Measurements from ENCODE around the gene TTN. TPM values are rescaled to one million over a fixed set of nuclear protein-coding genes. Genes with fewer than 3 reads are reported as not detected.

Gene TTN
- polyA plus RNA-seq, 3 donors: under 0.01 to 0.12 (median 0.08) TPM

GRCh38 chr2:178528647-178529046 is 278.6 kb downstream of the TTN start:
- H3K4me1 Mint-ChIP-seq: peaks cover 67% of the 10 kb centered on the region
- peak overlapping the region in 1 of 2 donors; percentile 88 for H3K27ac ChIP-seq (ENCODE audit: low read depth in 1 of 2, low read length in 2 of 2)

DNA sequence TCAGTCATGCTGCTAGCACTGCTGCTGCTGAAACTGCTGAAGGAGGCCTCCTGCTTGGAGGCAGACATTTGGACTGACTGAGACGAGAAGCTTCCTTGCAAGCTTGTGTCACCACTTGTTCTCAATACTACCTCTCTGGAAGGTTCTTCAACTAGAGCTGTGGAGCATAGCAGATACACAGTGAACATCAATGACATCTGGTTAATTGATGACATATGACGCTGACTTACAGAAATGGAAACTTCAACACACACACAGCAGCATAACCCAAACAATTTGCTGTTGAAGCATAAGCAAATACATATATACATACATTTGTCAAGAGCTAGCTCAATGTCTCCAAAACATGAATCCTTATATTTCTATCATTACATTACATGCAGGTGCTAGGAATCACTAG is 279.6 kb downstream of the TTN start:
- H3K9ac ChIP-seq (ENCODE audit: insufficient read depth, low read length, poor library complexity, severe bottlenecking): no peak overlapping the region
- H2AFZ ChIP-seq (ENCODE audit: insufficient read depth, low read depth, low read length, poor library complexity, severe bottlenecking): no peak overlapping the region
- Mint-ChIP-seq H3K9me3 (peaks cover 0 to 6% (median 3%) of the 10 kb centered on the region in 7 donors), H3K27ac (peak overlapping the region in 3 of 7 donors; percentile 30 to 59 (median 40)), H3K4me1 (peaks cover 71% of the 10 kb centered on the region), H3K36me3 (peaks cover 13 to 14% of the 10 kb centered on the region in 2 donors), H3K4me3 (no peak overlapping the region), H3K27me3 (ENCODE audit: low read depth in 3 of 3) (no peaks in the 10 kb centered on the region)
- no peak for DNase-seq
- no peak overlapping the region for H3K4me2 ChIP-seq (replicated peaks; ENCODE audit: extremely low read depth, low read length, poor library complexity, severe bottlenecking)
- peaks cover 0 to 6% of the 10 kb centered on the region in 2 donors for H3K36me3 ChIP-seq (replicated peaks in 1 of 2; ENCODE audit: control insufficient read depth in 1 of 2, insufficient read depth in 2 of 2, low read length in 2 of 2)
- no peak for TF ChIP-seq CTCF (IDR thresholded peaks at IDR 0.05)
- no CpG with 5 or more reads among the region's 2 CpGs for whole genome bisulfite sequencing (ENCODE audit: insufficient coverage)
- no peaks in the 10 kb centered on the region for H4K20me1 ChIP-seq (ENCODE audit: insufficient read depth, low read length)
- H3K79me2 ChIP-seq (ENCODE audit: insufficient read depth, low read length): peaks cover 73% of the 10 kb centered on the region
- intact Hi-C loops (cut with micrococcal nuclease): no loop called here
- H3K4me1 ChIP-seq (ENCODE audit: control insufficient read depth in 1 of 2, insufficient read depth in 2 of 2, low read length in 2 of 2): peaks cover 46% of the 10 kb centered on the region in 2 donors
- H3K9me3 ChIP-seq (replicated peaks in 1 of 2; ENCODE audit: control insufficient read depth in 1 of 2, insufficient read depth in 1 of 2, low read length in 2 of 2): no peaks in the 10 kb centered on the region
- H3K4me3 ChIP-seq (replicated peaks in 1 of 3; ENCODE audit: low read depth in 2 of 3, low read length in 3 of 3): no peak overlapping the region
- no peaks in the 10 kb centered on the region for H3K27me3 ChIP-seq (ENCODE audit: control insufficient read depth in 2 of 2, insufficient read depth in 2 of 2, low read length in 2 of 2)
- H3K27ac ChIP-seq (ENCODE audit: low read depth in 1 of 2, low read length in 2 of 2): peak overlapping the region in 1 of 2 donors; percentile 88

More at GRCh38 chr2:178528647-178529046, 278.6 kb downstream of the TTN start:
- Mint-ChIP-seq H3K27ac (peak overlapping the region in 3 of 7 donors; percentile 16 to 31 (median 27)), H3K4me3 (no peak overlapping the region), H3K36me3 (peaks cover 23% of the 10 kb centered on the region in 2 donors), H3K9me3 (peaks cover 0 to 7% (median 0%) of the 10 kb centered on the region in 7 donors), H3K27me3 (ENCODE audit: low read depth in 3 of 3) (no peaks in the 10 kb centered on the region)
- H3K9ac ChIP-seq (ENCODE audit: insufficient read depth, low read length, poor library complexity, severe bottlenecking): no peak overlapping the region
- H3K4me1 ChIP-seq (ENCODE audit: control insufficient read depth in 1 of 2, insufficient read depth in 2 of 2, low read length in 2 of 2): peaks cover 44 to 46% of the 10 kb centered on the region in 2 donors
- no peak for DNase-seq
- no peak for TF ChIP-seq CTCF (IDR thresholded peaks at IDR 0.05)
- H2AFZ ChIP-seq (ENCODE audit: insufficient read depth, low read depth, low read length, poor library complexity, severe bottlenecking): no peak overlapping the region
- no peak overlapping the region for H3K4me2 ChIP-seq (replicated peaks; ENCODE audit: extremely low read depth, low read length, poor library complexity, severe bottlenecking)
- no peaks in the 10 kb centered on the region for H3K27me3 ChIP-seq (ENCODE audit: control insufficient read depth in 2 of 2, insufficient read depth in 2 of 2, low read length in 2 of 2)
- H3K4me3 ChIP-seq (replicated peaks in 1 of 3; ENCODE audit: low read depth in 2 of 3, low read length in 3 of 3): no peak overlapping the region
- 100% methylated on average over 4 of the region's 5 CpGs for WGBS (ENCODE audit: insufficient coverage)
- H4K20me1 ChIP-seq (ENCODE audit: insufficient read depth, low read length): no peaks in the 10 kb centered on the region
- peaks cover 78% of the 10 kb centered on the region for H3K79me2 ChIP-seq (ENCODE audit: insufficient read depth, low read length)
- no peaks in the 10 kb centered on the region for H3K9me3 ChIP-seq (replicated peaks in 1 of 2; ENCODE audit: control insufficient read depth in 1 of 2, insufficient read depth in 1 of 2, low read length in 2 of 2)
- H3K36me3 ChIP-seq (replicated peaks in 1 of 2; ENCODE audit: control insufficient read depth in 1 of 2, insufficient read depth in 2 of 2, low read length in 2 of 2): peaks cover 4 to 16% of the 10 kb centered on the region in 2 donors
- intact Hi-C loops (cut with micrococcal nuclease): no loop called here

Measured in CD14-positive monocyte (primary cell).